GM18951 (cell line): ENCODE measurements around the gene SLFN14.
"Not testable (repeated sequence)": the region's sequence is repeated elsewhere in the genome, so short reads cannot be mapped to it uniquely, and the experiment has no call there.

Experiments
- POLR2A ChIP-seq: IDR thresholded peaks from 4 replicates; pipeline ENCODE4 v1.6.1; 2011; ENCODE audit warnings: mild to moderate bottlenecking; ENCODE audit not compliant: insufficient read length, insufficient read depth; ENCODE audit errors: extremely low read depth
- in situ Hi-C: fragments of 300-500 bp; cut with MboI; formaldehyde crosslinking; loops from one replicate; pipeline ENCODE4 v1.12.0; 2022; ENCODE audit warnings: low sequenced_read_pairs, mixed read lengths, inconsistent platforms; ENCODE audit not compliant: unreplicated experiment

The SLFN14 gene

DNA sequence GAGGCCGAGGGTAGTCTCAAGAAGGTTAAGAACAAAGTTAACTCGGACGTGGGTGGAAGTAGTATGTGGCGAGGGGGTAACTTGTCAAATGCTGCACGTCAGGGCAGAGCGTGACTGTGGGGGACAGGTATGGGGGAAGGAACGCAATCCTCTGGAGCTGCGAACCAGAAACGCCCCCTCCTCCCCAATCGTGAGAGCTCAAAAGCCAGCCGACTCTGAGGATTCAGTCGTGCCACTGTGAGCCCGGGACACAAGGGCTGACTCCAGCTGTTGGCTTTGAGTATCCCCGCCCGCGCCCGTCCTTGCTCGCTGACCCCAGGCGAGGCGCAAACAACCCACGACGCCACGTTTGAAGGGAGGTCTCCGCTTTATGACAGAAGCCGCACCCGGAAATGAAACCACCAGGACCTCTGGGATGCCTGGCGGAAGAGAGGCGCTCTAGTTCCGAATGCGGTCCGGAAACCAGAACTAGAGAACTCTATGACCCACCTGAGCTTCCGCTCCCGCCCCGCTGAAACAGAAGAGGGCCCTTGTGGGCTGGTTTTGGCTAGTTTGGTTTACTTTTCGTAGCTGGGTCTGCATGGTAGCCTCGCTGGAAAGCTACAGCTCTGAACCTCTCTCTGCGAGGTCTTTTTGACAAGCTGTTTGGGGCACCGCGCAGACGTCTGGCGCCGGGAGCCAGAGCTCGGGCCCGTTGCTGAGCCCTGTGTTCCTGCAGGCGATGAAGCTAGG lies 17.7 kb upstream of the SLFN14 start, which contains the start of gene PEX12:
PEX12 (minus strand) TSS at position 375 of the 732 bp plus-strand sequence. CDS start 550 bp downstream, outside the sequence.
- peak; percentile 87 for TF ChIP-seq POLR2A
- in situ Hi-C loops = no loop called here

DNA sequence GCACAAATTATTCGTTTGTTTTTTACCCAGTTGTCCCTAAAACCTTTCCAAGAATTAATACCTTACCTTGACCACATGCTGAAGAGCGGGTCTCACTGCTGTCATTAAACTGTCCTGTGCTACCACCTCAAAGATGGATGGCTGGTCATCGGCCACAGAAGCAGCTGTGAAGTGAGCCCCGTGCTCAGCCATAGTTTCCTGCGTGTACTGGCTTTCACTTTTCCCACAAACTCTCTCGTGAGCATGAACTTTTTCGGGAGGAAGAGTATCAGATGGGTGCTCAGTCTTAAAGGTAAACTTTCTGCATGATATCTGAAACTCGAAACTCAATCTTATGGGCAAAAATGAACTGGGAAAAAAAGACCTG lies 17.2 kb upstream of the SLFN14 start:
- TF ChIP-seq POLR2A = no peak
- in situ Hi-C loops = no loop called here

DNA sequence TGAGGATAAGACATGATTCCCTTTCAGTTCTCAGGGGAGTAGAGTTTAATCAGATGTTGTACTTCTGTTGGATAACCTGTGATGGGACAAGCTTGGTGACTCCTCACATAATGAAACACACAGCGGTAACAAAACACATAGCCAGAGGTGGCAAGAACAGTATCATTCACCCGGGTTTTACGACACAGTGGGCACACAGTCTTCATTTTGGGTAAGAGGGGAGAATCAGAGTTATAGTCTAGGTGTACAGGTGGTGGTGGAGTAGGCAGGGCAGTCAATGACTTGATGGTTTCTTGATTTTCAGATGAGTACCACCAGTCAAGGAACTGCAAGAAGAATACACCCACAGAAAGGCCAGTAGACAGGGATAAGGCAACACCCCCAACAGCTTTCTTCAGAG lies 15.1 kb upstream of the SLFN14 start:
- no peak for TF ChIP-seq POLR2A
- in situ Hi-C loops = no loop called here

DNA sequence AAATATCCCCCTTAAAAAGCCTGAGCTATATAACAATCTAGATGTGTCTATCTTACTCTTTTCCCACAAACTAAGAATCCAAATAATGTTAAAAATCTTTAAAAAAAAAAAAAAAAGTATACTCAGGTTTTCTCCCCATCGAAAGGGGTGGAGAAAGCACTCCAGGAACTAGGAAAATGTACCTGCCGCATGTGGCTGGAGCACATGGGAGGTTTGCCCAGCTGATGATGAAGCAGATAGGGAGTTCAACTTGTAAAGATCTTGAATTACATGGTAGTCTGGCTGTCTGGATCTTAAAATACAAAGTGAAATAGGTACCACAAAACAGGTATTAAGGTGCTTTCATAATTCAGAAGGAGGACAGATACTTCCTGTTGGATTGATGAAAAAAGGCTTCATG lies 8.8 kb upstream of the SLFN14 start:
- no peak for TF ChIP-seq POLR2A
- in situ Hi-C loops = no loop called here

DNA sequence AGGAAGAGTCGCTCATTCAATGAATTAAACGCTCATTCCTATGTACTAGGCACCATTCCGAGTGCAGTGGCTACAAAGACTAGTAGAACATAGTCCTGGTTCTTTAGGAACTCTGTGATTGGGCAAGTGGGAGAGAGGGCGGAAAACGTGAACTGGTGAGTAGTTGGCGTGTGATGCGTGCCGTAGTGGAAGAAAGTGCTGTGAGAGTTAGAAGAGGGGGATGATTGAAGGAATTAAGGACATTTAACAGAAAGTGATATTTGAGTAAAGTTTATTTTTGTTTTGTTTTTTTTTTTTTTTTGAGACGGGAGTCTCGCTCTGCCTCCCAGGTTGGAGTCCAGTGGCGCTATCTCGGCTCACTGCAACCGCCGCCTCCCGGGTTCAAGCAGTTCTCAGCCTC lies 7.9 kb upstream of the SLFN14 start:
- in situ Hi-C loops = no loop called here
- TF ChIP-seq POLR2A = no peak

DNA sequence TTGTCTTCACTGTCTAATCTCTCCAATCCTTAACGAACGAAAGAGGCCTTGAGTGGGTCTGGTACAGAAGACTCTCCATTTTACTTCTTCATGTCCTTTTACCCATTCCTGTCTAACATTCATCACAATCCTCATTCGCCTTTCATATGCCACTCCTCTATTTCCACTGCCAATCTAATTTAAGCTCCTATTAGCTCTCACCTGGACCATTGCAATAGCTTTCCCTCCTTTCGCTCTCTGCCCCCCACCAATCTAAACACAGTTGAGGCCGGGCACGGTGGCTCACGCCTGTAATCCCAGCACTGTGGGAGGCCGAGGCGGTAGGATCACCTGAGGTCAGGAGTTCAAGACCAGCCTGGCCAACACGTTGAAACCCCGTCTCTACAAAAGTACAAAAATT lies 6.3 kb upstream of the SLFN14 start:
- TF ChIP-seq POLR2A = no peak
- in situ Hi-C loops = no loop called here

DNA sequence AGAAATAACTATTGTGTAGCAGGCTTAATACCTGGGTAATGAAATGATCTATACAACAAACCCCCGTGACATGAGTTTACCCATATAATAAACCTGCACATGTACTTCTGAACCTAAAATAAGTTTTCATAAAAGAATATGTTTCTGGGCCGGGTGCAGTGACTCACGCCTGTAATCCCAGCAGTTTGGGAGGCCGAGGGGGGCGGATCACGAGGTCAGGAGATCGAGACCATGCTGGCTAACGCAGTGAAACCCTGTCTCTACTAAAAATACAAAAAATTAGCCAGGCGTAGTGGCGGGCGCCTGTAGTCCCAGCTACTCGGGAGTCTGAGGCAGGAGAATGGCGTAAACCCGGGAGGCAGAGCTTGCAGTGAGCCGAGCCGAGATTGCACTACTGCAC lies 2.6 kb upstream of the SLFN14 start:
- in situ Hi-C loops = not testable (repeated sequence)

DNA sequence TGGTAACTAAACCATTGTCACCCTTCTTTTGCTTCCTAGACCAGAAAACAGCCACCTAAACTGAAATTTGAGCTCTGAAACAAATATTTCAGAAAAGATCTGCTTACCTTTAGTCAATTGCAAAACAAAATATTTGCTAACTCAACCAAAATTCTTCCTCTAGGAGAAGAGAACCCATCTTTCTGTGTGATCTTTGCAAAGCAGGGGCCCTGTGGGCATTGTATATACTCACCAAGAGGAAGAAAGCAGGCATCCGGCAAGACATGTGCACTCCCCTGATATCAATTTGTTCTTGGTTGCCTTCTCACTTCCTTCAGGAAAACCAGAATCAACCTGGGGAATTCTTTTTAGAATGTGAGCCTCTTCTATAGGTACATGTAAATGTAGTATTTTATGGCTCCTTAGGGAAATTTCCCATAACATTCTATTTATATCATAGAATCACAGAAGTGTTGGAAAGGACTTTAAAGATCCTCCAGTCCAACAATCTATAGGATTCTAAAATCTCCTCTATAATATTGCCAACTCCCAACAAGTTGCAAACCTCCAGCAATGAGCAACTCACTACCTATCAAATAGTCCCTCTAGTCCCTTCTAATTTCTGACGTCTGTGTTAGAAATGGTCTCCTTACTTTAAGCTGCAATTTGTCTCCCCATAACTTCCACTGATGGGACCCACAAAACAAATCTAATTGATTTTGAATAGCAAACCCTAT lies 966 bp downstream of the SLFN14 start:
- in situ Hi-C loops = no loop called here

DNA sequence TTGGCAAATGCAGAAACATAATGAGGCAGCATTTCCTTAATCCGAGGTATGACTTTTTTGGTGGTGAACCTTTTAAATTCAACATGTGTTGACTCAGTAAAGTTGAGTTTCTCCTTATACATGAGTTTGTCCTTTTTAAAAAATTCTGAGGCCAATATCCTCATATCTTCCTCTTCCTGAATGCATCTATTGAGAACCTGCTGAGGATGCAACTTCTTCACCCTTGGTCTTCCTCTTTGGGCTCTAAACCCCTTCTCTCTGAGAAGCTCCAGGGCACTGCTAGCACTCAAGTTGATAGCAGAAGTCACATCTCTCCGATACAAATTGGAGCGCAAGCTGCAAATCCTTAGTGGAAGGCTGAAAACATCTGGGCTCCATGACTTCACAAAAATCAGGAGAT lies 3.3 kb downstream of the SLFN14 start:
- in situ Hi-C loops = no loop called here
- TF ChIP-seq POLR2A = no peak

More for the DNA sequence above, 966 bp downstream of the SLFN14 start:
- TF ChIP-seq POLR2A = no peak

DNA sequence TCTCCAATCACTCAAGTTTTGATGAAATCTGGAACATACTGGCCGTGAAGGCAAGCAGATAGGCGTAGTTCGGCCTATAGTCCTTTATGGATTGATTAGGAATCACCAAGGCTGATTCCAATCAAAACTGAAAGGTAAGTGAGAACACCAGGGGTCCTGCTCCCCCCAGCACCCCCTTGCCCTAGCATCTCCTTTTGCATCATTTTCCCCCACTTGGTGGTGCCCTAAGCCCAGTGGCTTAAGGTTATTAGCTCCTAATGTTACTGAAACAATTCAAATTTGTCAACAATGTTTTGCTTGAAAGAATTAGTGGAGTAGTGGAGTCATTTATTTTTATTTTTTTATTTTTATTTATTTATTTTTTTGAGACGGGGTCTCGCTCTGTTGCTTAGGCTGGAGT lies 4.9 kb downstream of the SLFN14 start:
- TF ChIP-seq POLR2A = no peak
- in situ Hi-C loops = no loop called here

DNA sequence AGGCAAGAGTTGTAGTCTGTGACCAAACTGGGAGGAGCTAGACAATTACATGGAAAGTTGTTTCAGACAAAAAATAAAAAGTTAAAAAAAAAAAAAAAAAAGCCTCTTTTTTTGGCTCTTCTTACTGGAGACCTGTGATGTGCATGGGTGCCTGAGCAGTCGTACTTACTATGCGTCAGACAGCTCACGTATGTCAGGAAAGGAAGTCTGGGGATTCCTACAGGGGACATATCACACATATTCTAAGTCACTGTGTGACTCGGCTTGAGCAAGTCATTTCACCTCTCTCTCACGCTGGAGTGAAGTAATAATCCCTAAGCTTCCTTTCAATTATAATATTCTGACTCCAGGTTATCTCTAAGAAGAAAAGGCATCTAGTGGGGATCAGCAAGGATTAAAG lies 6.0 kb downstream of the SLFN14 start:
- in situ Hi-C loops = no loop called here
- TF ChIP-seq POLR2A = no peak

DNA sequence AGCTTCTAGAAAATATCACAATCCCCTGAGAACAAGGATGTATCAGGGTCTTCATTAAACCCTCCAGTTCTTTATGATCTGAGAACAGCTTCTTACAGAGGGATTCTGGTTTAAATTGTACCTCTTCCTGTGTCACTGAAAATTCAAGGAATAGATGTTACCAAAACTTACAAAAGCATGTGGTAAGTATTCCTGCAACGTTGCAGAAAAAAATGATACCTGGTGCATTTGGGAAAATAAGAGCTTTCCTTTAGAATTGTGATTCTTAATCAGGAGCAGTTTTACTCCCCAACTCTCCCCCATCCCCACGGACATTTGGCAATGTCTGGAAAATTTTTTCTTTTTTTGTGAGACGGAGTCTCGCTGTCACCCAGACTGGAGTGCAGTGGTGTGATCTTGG lies 7.3 kb downstream of the SLFN14 start:
- in situ Hi-C loops = no loop called here
- TF ChIP-seq POLR2A = no peak

DNA sequence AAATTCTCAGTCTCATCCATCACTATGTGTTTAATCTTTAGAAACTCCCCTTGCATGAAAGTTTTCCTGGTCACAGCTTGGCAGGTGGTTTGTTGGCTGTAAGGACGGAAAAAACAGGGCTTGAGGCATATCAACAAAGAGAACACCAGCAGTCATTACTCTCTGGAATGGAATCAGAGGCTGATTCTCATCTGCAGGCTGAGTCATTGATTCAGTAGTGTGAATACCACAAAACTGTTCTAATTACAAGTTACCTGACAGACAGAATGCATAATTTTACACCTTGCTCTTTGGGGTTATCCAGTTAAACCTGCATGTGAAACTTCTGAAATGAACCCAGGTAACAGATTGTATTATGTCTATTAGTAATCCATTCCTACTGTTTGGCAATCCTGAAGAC lies 11.6 kb downstream of the SLFN14 start:
- in situ Hi-C loops = no loop called here
- no peak for TF ChIP-seq POLR2A

DNA sequence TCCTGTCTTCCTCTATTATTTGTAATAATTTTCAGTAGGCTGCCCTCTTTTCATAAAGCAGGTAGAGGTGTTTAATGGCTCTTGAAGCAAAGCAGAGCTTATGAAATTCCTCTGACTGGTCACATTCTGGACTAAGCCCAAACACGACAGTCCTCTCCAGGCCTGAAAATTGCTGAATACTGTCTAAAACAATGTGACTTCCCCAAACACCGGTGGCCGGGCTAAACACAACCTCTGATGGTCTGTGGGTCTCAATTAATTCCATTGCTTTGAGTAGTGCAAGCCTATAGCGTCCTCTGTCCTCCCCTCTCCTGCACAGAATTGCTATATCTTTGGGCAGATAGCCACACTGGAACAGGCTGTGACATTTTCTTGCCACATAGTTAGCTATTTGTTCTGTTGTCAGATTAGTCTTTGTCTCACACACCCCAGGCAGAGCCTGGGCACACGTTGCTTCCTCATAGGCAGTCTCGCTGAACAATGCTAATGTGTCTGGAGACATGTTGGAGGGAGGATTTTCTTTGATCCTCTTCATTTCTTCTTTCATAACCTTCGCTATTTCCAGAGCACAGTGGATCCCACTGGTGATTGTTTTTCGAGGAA lies 12.3 kb downstream of the SLFN14 start:
- in situ Hi-C loops = no loop called here
- no peak for TF ChIP-seq POLR2A
